Mesodermal cell (in vitro differentiated cells): ENCODE measurements around the gene REXO4.
A peak's percentile ranks its signal among the peaks of the same experiment; 100 is the strongest.

ENCODE experiments used
- H3K27ac ChIP-seq: 2 replicates; pipeline ENCODE4 v1.7.0; 2013; ENCODE audit warnings: mild to moderate bottlenecking, low read depth, low read length, moderate library complexity; ENCODE audit not compliant: severe bottlenecking
- H3K36me3 ChIP-seq: 2 replicates; pipeline ENCODE4 v1.7.1; 2013; ENCODE audit warnings: mild to moderate bottlenecking, low read length, moderate library complexity; ENCODE audit not compliant: control insufficient read depth, insufficient read depth
- H3K4me1 ChIP-seq: one replicate; pipeline ENCODE4 v1.7.1; 2013; ENCODE audit warnings: mild to moderate bottlenecking, low read length; ENCODE audit not compliant: insufficient read depth, control insufficient read depth, poor library complexity, severe bottlenecking
- H3K4me3 ChIP-seq: 2 replicates; pipeline ENCODE4 v1.7.0; 2013; ENCODE audit warnings: low read length, control low read depth, mild to moderate bottlenecking; ENCODE audit not compliant: insufficient read depth, poor library complexity, severe bottlenecking; ENCODE audit errors: extremely low read depth
- H3K9me3 ChIP-seq: 2 replicates; pipeline ENCODE4 v1.7.1; 2013; ENCODE audit warnings: mild to moderate bottlenecking, low read length, moderate library complexity; ENCODE audit not compliant: control insufficient read depth
- WGBS, 2 experiments: methylation state at CpG; one replicate each; pipeline ENCODE4 v1.1.5; 2013; ENCODE audit warnings: missing lambda C conversion rate in 2 of 2; ENCODE audit not compliant: insufficient coverage in 2 of 2; 5-methylcytosine and 5-hydroxymethylcytosine counted together

REXO4 gene

DNA sequence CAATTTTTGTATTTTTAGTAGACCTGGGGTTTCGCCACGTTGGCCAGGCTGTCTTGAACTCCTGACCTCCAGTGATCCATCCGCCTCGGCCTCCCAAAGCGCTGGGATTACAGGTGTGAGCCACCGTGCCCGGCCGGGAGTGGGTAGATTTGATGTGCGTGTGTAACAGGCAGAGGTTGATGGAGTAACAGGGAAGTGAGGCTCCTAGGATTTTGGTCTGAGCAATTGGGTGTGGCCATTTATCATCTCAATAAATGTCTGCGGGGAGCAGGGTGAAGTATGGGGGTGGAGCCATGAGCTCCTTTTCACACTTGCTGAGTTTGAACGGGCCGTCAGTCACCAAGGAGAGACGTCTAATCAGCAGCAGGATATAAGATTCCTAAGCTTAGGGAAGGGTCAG is 1.2 kb upstream of the REXO4 start:
- no peak overlapping the region for H3K27ac ChIP-seq
- 56 to 63% methylated on average over 12 to 13 of the region's 13 CpGs for WGBS, 2 experiments

GRCh38 chr9:133415170-133415569 is 2.6 kb downstream of the REXO4 start:
- 83% methylated on average over 1 of the region's 1 CpG; no CpG with 5 or more reads in 1 of the 2 experiments for WGBS, 2 experiments
- Histone ChIP-seq H3K27ac (no peak overlapping the region), H3K4me1 (peaks cover 9% of the 10 kb centered on the region), H3K4me3 (no peak overlapping the region), H3K9me3 (no peaks in the 10 kb centered on the region), H3K36me3 (peaks cover 61% of the 10 kb centered on the region)

More for the DNA sequence above, 1.2 kb upstream of the REXO4 start:
- peaks cover 23% of the 10 kb centered on the region for H3K36me3 ChIP-seq
- H3K4me1 ChIP-seq, result peaks cover 16% of the 10 kb centered on the region
- H3K4me3 ChIP-seq, result peak overlapping the region; percentile 63
- no peaks in the 10 kb centered on the region for H3K9me3 ChIP-seq

- Histone ChIP-seq H3K4me1 (no peaks in the 10 kb centered on the region), H3K4me3 (no peak overlapping the region), H3K27ac (no peak overlapping the region), H3K36me3 (peaks cover 90% of the 10 kb centered on the region), H3K9me3 (no peaks in the 10 kb centered on the region)
- 100% methylated on average over 1 of the region's 1 CpG; no CpG with 5 or more reads in 1 of the 2 experiments for WGBS, 2 experiments
These were observed 9.8 kb downstream of the REXO4 start for GRCh38 chr9:133408042-133408441.

GRCh38 chr9:133406480-133407307 is 11.1 kb downstream of the REXO4 start:
- no peaks in the 10 kb centered on the region for H3K4me1 ChIP-seq
- no peaks in the 10 kb centered on the region for H3K9me3 ChIP-seq
- WGBS, 2 experiments, result 65 to 67% methylated on average over 17 to 24 of the region's 24 CpGs
- peaks cover 77% of the 10 kb centered on the region for H3K36me3 ChIP-seq
- H3K27ac ChIP-seq, result no peak overlapping the region
- no peak overlapping the region for H3K4me3 ChIP-seq

- H3K27ac ChIP-seq, result no peak overlapping the region
- peaks cover 68% of the 10 kb centered on the region for H3K36me3 ChIP-seq
- H3K4me1 ChIP-seq, result no peaks in the 10 kb centered on the region
- 90 to 95% methylated on average over 11 to 13 of the region's 19 CpGs for WGBS, 2 experiments
- H3K9me3 ChIP-seq, result no peaks in the 10 kb centered on the region
- H3K4me3 ChIP-seq, result no peak overlapping the region
These were observed 12.0 kb downstream of the REXO4 start for GRCh38 chr9:133405508-133406438.

- no peaks in the 10 kb centered on the region for H3K9me3 ChIP-seq
- no peak overlapping the region for H3K27ac ChIP-seq
- 93 to 98% methylated on average over 4 to 7 of the region's 12 CpGs for WGBS, 2 experiments
- peaks cover 56% of the 10 kb centered on the region for H3K36me3 ChIP-seq
- no peaks in the 10 kb centered on the region for H3K4me1 ChIP-seq
- no peak overlapping the region for H3K4me3 ChIP-seq
These were observed 13.3 kb downstream of the REXO4 start for GRCh38 chr9:133404454-133405002.

- Histone ChIP-seq H3K4me3 (no peak overlapping the region), H3K4me1 (no peaks in the 10 kb centered on the region), H3K9me3 (no peaks in the 10 kb centered on the region), H3K36me3 (peaks cover 49% of the 10 kb centered on the region), H3K27ac (no peak overlapping the region)
- WGBS, 2 experiments, result 87 to 90% methylated on average over 15 of the region's 16 CpGs
These were observed 13.9 kb downstream of the REXO4 start for GRCh38 chr9:133403766-133404453.

- 91 to 97% methylated on average over 3 to 7 of the region's 7 CpGs for WGBS, 2 experiments
- peaks cover 38% of the 10 kb centered on the region for H3K36me3 ChIP-seq
- no peaks in the 10 kb centered on the region for H3K9me3 ChIP-seq
- H3K27ac ChIP-seq, result no peak overlapping the region
- no peaks in the 10 kb centered on the region for H3K4me1 ChIP-seq
- H3K4me3 ChIP-seq, result no peak overlapping the region
These were observed 15.1 kb downstream of the REXO4 start for GRCh38 chr9:133402689-133403088.

- no peaks in the 10 kb centered on the region for H3K9me3 ChIP-seq
- no peak overlapping the region for H3K27ac ChIP-seq
- H3K4me1 ChIP-seq, result no peaks in the 10 kb centered on the region
- peaks cover 29% of the 10 kb centered on the region for H3K36me3 ChIP-seq
- 99 to 100% methylated on average over 4 to 6 of the region's 6 CpGs for WGBS, 2 experiments
- H3K4me3 ChIP-seq, result no peak overlapping the region
These were observed 16.2 kb downstream of the REXO4 start for GRCh38 chr9:133401588-133401987.

GRCh38 chr9:133400292-133400691 is 17.5 kb downstream of the REXO4 start:
- H3K4me1 ChIP-seq, result no peaks in the 10 kb centered on the region
- H3K36me3 ChIP-seq, result peaks cover 17% of the 10 kb centered on the region
- 90 to 93% methylated on average over 12 of the region's 12 CpGs for WGBS, 2 experiments
- no peak overlapping the region for H3K27ac ChIP-seq
- H3K4me3 ChIP-seq, result no peak overlapping the region
- no peaks in the 10 kb centered on the region for H3K9me3 ChIP-seq
